Right lobe of liver (tissue), 4 donors: ENCODE measurements around the gene MYL7.

Source experiments
- CTCF ChIP-seq, 4 donors: fragments of 200-600 bp in 3 of 4; fragments of 450-650 bp in 1 of 4; IDR thresholded peaks; one replicate each; pipeline versions ENCODE4 v1.5.1 to v1.8.0; 2016 to 2022; ENCODE audit warnings: antibody characterized with exemption in 4 of 4, mild to moderate bottlenecking in 2 of 4
- POLR2A ChIP-seq: fragments of 450-650 bp; IDR thresholded peaks from one replicate; pipeline ENCODE4 v1.6.1; 2017; ENCODE audit warnings: antibody characterized with exemption, mild to moderate bottlenecking
- donor health status: DM: no; HTN: no; CAD: no.
- donor health status: DM: no; HTN: no; CAD: no.
- donor health status: DM: no; HTN: yes; CAD: no.

GRCh38 chr7:44172352-44172751 is 31.2 kb upstream of the MYL7 start:
- TF ChIP-seq CTCF (IDR thresholded peaks at IDR 0.05) = no peak
- no peak for TF ChIP-seq POLR2A
